GM18909 (cell line): ENCODE data around the gene SASH1.
A peak's percentile ranks its signal among the peaks of the same experiment; 100 is the strongest.

Experiments used
- ATAC-seq: cut with Tn5 transposase; IDR thresholded peaks from one replicate; pipeline ENCODE4 v1.9.1; 2021; ENCODE audit warnings: mild to moderate bottlenecking; ENCODE audit not compliant: unreplicated experiment, poor library complexity

The SASH1 gene

DNA sequence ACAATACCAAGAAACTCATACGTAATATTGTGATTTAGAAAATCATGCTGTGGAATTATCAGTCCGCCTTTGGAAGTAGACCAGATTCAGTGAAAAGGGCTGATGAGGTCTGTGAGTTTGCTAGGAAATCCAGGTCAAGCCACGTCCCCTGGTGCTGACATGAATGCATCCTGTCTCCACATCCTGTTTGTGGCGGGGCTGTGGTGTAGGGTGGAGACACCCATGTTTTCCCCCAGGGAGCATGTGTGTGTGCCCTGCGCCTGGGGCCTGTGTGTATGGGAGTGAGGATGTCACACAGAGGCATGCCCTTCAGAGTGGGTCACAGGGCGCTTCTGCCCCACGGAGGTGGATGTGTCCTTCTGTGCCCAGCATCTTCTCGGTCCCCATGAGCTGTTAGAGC is 109.1 kb downstream of the SASH1 start:
- peak; percentile 79 for ATAC-seq

- no peak for ATAC-seq
Observed at GRCh38 chr6:148452876-148453275, 110.2 kb downstream of the SASH1 start.

- no peak for ATAC-seq
Observed at GRCh38 chr6:148453906-148454305, 111.3 kb downstream of the SASH1 start.

DNA sequence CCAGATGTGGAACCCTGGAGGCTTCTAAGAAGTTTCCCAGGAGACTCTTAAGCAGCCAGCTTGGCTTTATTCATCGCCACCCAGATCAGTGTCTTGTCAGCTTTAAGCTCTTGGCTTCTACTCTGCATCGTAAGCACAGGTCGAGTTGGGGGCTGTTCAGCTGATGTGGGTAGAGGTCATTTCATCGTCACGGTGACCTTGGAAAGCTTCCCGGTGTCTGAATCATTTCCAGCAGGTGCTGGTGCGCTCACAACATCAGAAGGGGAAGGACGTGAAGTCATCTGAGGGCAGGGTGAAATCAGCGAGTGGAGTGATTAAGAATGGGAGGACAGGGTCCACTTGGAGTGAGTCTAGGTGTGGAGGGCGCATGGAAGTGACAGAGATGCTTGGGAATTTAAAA is 112.6 kb downstream of the SASH1 start:
- ATAC-seq, result no peak

DNA sequence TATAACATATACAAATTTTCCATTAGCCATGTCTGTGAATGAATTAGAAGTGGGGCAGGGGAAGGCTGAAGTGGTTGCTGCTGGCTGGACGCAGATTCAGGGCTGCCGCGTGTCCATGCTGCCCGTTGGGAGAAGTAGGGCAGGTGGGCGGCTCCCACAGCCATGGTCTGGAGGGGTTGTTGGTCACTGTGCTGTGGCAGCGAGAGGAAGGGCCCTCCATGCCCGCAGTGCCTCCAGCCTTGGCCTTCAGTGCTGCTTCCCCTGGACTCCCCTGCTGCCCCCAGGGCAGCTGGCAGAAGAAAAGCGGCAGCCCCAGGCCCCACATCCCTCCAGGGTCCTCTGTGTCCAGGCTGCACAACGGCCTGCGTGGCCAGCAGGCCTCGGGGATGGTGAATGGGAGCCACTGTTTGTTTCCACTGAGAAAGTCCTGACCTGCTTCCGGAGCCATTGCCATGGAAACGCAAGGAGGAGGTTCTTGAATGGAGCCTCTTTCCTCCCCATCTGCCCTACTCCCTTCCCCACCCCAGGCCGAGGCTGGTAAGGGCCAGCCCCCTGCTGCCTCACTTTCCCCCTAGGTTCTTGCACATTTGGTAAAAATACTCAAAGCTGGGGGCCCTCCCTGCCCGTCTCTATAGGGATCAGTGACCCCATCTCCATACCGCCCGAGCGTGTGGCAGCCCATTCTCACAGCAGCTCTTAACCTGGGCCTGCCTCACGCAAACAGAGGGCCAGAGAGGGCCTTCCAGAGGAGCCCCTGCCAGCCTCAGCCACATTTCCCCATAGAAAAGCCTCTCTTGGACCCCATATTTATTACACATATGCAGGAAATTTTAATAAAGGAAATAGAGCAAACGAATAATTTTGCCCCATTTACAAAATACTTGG is 113.3 kb downstream of the SASH1 start:
- no peak for ATAC-seq

- ATAC-seq, result no peak
Observed at GRCh38 chr6:148457137-148457842, 114.7 kb downstream of the SASH1 start.

- no peak for ATAC-seq
Observed at GRCh38 chr6:148457843-148458159, 115.2 kb downstream of the SASH1 start.

- no peak for ATAC-seq
Observed at GRCh38 chr6:148459238-148459637, 116.6 kb downstream of the SASH1 start.

- no peak for ATAC-seq
Observed at GRCh38 chr6:148460876-148461646, 118.4 kb downstream of the SASH1 start.

- no peak for ATAC-seq
Observed at GRCh38 chr6:148461986-148462577, 119.4 kb downstream of the SASH1 start.

DNA sequence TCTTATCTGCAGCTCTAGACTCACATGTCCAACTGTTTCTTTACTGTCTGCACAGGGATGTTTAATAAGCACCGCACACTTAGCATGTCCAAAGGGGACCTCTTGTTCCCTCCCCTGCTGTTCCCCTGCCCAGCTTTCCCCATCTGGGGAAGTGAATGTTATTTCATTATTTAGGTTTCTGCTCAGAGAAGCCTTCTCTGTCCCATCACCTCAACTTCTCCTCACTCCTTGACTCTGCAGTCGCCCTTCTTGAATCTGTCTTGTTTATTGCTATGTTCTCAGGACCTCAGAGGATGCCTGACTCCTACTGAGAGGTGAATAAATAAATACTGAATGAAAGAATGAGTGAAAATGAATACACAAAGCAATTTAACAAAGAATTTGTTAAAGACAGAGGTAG is 121.0 kb downstream of the SASH1 start:
- ATAC-seq, result no peak

- peak; percentile 84 for ATAC-seq
Observed at GRCh38 chr6:148464319-148465010, 121.8 kb downstream of the SASH1 start.

DNA sequence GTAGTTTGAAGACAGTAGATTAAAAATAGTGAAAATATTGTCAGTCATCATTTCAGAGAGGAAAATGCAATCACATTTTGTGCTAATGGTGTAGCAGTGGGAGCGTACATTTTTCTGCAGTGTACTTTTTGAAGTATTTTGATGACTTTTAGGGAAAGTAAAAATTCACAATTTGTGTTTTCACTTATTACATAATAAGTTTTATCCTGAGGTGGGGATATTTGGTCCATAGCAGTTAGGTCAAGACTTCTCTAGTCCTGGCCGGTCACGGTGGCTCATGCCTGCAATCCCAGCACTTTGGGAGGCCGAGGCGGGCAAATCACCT is 122.3 kb downstream of the SASH1 start:
- no peak for ATAC-seq

GRCh38 chr6:148465670-148466069 is 123.0 kb downstream of the SASH1 start:
- no peak for ATAC-seq

- no peak for ATAC-seq
Observed at GRCh38 chr6:148466158-148466557, 123.5 kb downstream of the SASH1 start.

- ATAC-seq, result no peak
Observed at GRCh38 chr6:148467926-148468325, 125.3 kb downstream of the SASH1 start.

DNA sequence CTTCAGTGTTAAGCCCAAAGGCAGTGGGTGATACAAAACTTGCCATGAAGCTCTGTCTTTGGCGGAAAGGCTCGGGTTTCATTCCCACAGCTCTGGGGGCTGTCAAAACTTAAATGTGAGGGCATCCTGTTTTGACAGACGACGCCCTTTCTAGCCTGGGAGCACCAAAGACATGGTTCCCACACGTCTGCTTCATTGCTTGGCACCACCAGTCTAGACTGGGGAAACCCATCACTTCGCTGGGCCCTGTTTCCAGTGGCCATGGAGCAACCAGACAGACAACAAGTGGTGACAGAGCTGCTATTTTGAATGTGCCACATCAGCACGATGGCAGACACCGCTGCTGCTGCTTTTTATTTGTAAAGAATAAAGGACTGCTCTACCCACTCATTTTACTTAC is 127.5 kb downstream of the SASH1 start:
- ATAC-seq, result no peak

DNA sequence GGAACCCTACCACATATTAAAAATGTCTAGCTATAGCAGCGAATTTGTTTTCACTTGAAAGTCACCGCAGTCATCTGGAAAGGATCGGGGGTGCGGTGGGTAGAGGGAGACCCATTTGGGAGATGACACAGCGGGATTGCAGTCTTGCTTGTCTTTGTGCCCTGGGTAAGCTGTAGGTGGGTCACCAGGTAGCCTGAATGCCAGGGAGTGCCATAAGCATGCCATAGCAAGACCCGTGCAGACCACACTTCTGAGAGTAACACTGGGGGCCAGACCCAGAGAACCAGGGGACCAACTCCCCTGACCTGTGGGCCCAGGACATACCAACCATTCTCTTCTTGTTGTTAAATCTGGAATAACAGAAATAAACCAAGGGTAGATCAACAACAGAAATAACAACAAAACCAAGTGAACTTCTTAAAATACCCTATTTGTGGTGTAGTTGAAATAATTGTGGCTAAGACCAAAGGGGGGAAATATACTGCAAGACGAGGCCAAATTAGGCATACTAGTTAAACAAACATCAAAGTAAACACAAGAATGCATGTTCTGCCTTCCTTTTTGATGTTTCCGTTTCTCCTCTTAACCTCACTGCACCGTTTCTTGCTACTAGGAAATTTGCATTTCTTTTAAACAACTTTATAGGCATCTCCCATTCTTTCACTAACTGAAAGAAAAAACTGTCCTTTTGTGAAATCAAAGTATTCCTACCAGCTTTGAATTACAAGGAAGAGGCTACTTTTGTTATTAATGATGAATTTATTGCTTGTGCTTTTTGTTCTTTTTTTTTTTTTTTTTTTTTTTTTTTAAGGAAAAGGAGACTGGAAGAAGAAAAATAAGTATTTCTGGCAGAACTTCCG is 128.2 kb downstream of the SASH1 start:
- ATAC-seq, result no peak

DNA sequence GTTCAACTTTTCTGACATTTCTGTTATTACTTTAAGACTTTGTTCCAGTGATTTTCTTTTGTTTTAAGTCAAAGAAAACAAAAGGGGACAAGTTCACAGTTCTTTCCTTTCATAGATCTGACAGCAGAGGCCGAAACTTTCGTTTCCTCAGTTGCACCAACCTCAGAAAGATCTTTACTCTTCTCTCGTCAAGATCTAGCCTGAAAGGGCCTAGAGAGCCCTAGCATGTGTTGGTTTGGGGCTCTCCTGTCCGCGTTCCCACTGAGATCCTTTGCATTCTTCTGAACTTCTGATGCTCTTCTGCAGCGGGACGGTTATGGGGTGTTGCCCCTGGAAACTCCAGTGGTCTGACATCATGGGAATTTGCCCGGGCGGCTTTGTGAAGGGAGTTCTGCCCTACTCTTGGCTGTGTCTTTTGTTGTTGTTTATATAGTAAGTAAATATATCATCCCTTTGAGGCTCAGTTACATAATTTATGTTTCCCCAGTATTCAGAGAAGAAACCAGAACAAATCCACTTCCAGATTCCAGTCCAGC is 129.1 kb downstream of the SASH1 start:
- no peak for ATAC-seq
